Epidermal melanocyte (primary cell): ENCODE data around the gene BUD23.
"Not testable (repeated sequence)": the region's sequence is repeated elsewhere in the genome, so short reads cannot be mapped to it uniquely, and the experiment has no call there.

ENCODE experiments used
- DNase-seq: peaks from one replicate; pipeline ENCODE4 v3.0.0; 2011; ENCODE audit warnings: low spot score; ENCODE audit not compliant: insufficient read length

The BUD23 gene

GRCh38 chr7:73683056-73683787 lies at the start of gene BUD23, which contains the start of gene DNAJC30:
Gene BUD23 (plus strand): TSS chr7:73683597. CDS start chr7:73683626, 29 bp downstream.
Gene DNAJC30 (minus strand): TSS chr7:73683453. CDS start chr7:73683423, 30 bp downstream.
- peak; percentile 97 for DNase-seq

- DNase-seq: no peak
These were observed 49.6 kb upstream of the BUD23 start for GRCh38 chr7:73633844-73634243.

- DNase-seq: no peak
These were observed 47.8 kb upstream of the BUD23 start for GRCh38 chr7:73635428-73636200.

- DNase-seq: no peak
These were observed 44.5 kb upstream of the BUD23 start for GRCh38 chr7:73638911-73639310.

- no peak for DNase-seq
These were observed 40.6 kb upstream of the BUD23 start for GRCh38 chr7:73642834-73643233.

GRCh38 chr7:73644688-73645286 lies 38.6 kb upstream of the BUD23 start:
- no peak for DNase-seq

- DNase-seq: no peak
These were observed 37.7 kb upstream of the BUD23 start for GRCh38 chr7:73645643-73646174.

- no peak for DNase-seq
These were observed 36.3 kb upstream of the BUD23 start for GRCh38 chr7:73646785-73647724.

- DNase-seq: no peak
These were observed 35.4 kb upstream of the BUD23 start for GRCh38 chr7:73647725-73648592.

GRCh38 chr7:73648593-73649332 lies 34.6 kb upstream of the BUD23 start:
- DNase-seq: no peak

GRCh38 chr7:73649576-73649975 lies 33.8 kb upstream of the BUD23 start:
- DNase-seq: no peak

- DNase-seq: no peak
These were observed 32.9 kb upstream of the BUD23 start for GRCh38 chr7:73650524-73650923.

GRCh38 chr7:73652541-73652949 lies 30.9 kb upstream of the BUD23 start:
- DNase-seq: no peak

GRCh38 chr7:73655309-73655708 lies 28.1 kb upstream of the BUD23 start:
- not testable (repeated sequence) for DNase-seq

GRCh38 chr7:73659983-73660382 lies 23.4 kb upstream of the BUD23 start:
- DNase-seq: no peak

- DNase-seq: not testable (repeated sequence)
These were observed 22.8 kb upstream of the BUD23 start for GRCh38 chr7:73660594-73660993.

GRCh38 chr7:73663033-73663432 lies 20.4 kb upstream of the BUD23 start:
- no peak for DNase-seq

GRCh38 chr7:73667344-73668102 lies 15.9 kb upstream of the BUD23 start, which contains the start of gene VPS37D:
Gene VPS37D (plus strand): TSS chr7:73667831. CDS start chr7:73667959, 128 bp downstream.
- DNase-seq: peak; percentile 90
